LNCAP (cell line): ENCODE results near the gene CRIP3.

Experiments used
- TF ChIP-seq, protein P1 (sequence below): fragments of 450-650 bp; IDR thresholded peaks from 2 replicates; pipeline ENCODE4 v1.5.1; 2017; ENCODE audit warnings: mild to moderate bottlenecking

Gene CRIP3

DNA sequence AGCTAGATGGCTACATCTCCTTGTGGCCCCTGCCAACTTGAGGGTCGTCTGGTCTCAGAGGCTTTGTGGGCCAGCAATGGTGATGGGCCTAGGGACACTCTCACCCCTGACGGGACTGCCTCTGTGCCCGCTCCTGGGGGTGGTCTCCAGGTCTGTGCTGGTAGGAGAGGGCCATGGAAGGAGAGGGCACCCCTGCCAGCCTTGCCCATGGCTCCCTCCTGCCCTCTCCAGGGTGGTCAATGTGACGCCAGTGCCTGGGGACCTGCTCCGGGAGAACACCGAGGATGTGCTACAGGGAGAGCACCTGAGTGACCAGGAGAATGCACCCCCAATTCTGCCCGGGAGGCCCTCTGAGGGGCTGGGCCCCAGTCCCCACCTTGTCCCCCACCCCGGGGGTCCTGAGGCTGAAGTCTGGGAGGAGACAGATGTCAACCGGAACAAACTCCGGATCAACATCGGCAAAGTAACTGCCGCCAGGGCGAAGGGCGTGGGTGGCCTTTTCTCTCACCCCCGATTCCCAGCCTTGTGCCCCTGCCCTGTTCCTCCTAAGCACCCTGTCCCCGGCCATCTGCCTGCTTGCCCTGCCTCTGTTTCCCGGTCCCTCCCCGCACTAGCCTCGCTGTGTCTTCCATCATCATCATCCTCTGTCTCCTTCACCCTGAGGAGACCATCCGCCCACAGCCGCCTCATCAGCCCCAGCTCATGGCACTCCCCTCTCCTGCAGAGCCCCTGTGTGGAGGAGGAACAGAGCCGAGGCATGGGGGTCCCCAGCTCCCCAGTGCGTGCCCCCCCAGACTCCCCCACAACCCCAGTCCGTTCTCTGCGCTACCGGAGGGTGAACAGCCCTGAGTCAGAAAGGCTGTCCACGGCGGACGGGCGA is 49.6 kb downstream of the CRIP3 start:
- TF ChIP-seq, protein P1, sequence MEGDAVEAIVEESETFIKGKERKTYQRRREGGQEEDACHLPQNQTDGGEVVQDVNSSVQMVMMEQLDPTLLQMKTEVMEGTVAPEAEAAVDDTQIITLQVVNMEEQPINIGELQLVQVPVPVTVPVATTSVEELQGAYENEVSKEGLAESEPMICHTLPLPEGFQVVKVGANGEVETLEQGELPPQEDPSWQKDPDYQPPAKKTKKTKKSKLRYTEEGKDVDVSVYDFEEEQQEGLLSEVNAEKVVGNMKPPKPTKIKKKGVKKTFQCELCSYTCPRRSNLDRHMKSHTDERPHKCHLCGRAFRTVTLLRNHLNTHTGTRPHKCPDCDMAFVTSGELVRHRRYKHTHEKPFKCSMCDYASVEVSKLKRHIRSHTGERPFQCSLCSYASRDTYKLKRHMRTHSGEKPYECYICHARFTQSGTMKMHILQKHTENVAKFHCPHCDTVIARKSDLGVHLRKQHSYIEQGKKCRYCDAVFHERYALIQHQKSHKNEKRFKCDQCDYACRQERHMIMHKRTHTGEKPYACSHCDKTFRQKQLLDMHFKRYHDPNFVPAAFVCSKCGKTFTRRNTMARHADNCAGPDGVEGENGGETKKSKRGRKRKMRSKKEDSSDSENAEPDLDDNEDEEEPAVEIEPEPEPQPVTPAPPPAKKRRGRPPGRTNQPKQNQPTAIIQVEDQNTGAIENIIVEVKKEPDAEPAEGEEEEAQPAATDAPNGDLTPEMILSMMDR, result no peak

DNA sequence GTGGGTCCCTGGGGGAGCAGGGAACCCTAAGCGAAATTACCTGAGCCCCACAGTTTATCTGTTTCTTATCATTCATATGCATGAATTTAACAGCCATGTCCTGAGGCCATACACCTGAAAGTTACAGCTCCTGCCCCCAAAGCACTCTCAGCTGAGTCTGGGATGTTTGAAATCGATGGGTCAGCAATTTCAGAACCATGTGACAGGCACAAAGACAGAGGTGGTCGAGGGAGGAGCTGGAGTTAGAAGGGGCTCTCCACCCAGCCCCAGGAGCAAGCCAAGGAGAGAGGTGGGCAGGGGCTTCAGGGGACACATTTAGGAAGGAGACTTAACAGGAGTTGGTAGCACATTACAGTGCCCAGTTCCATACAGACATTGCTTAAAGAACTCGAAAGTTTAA is 50.4 kb downstream of the CRIP3 start:
- TF ChIP-seq, protein P1, result no peak

DNA sequence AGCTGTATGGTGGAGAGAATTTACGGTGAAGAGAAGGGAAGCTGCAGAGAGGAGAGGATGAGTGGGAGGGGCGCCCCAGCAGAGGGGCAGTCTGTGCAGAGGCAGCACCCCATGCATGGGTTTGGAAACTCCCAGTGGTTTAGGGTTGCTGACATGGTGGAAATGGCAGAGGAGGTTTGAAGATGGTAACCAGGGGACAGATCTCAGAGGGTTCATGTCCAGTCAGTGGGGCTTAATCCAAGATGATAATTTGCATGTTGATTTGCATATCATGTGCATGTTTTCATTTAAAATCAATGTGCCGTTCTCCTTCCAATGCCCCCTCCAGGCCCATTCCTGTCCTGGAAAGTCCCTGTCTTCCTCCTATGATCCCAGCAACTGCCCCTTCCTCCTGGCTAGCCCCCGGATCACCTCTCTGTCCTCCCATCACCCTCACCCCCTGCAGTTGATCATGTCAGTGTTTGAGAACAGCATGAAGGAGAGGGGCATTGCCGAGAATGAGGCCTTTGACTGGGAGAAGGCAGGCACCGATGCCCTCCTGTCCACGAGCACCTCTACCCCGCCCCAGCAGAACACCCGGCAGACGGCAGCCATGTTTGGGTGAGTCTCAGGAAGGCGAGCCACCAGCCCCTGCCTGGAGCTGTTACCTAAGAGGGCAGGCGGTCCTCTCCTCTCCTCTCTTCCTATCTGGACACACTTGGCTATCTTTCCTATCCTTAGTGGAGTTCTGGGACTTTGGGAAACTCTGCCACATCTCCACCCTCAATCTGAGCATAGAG is 51.1 kb downstream of the CRIP3 start:
- TF ChIP-seq, protein P1, result no peak

DNA sequence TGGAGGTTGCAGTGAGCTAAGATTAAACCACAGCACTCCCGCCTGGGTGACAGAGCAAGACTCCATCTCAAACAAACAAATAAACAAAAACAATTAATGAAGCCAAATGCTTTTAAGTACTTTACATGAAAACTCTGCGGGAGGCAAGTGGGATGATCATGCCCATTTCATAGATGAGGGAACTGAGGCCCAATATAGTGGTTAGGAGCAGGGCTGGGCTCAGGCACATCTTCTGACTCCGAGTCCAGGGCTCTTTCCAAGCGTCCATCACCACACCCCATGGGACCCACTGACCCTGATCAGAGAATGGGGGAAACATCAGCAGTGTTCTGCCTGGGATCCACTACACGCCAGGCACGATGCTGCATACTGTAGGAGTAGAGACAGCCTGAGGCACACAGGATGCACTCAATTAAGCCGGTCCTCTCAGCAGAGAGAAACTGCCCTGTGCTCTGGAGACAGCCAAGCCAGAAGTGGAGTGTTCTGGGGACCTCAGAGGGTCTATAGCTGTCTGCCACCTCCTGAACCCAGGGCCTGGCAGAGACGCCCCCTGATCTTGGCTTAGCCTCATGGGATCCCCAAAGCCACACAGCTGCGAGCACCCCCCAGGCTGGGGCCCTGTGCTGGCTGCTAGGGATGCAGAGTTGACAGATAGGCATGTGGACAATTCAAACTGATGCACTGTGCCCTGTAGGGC is 51.8 kb downstream of the CRIP3 start:
- TF ChIP-seq, protein P1, result no peak
